SK-N-SH (cell line): ENCODE measurements around the gene IFNG-AS1.

Experiments used
- RFX5 ChIP-seq: IDR thresholded peaks from 2 replicates; pipeline ENCODE4 v1.6.1; 2012; ENCODE audit warnings: mild to moderate bottlenecking, improper control_type of control experiment, low read length
- SMC3 ChIP-seq: IDR thresholded peaks from 2 replicates; pipeline ENCODE4 v1.6.1; 2012; ENCODE audit warnings: low read depth, low read length, improper control_type of control experiment
- TF ChIP-seq, protein P1 (sequence below): fragments of 200-600 bp; sonication (generic); IDR thresholded peaks from 2 replicates; pipeline ENCODE4 v1.6.1; 2017; ENCODE audit warnings: antibody characterized with exemption, mild to moderate bottlenecking, moderate library complexity
- TF ChIP-seq, protein P2 (sequence below): IDR thresholded peaks from 2 replicates; pipeline ENCODE4 v1.6.1; 2012; ENCODE audit warnings: mild to moderate bottlenecking, low read depth, low read length, moderate library complexity

DNA sequence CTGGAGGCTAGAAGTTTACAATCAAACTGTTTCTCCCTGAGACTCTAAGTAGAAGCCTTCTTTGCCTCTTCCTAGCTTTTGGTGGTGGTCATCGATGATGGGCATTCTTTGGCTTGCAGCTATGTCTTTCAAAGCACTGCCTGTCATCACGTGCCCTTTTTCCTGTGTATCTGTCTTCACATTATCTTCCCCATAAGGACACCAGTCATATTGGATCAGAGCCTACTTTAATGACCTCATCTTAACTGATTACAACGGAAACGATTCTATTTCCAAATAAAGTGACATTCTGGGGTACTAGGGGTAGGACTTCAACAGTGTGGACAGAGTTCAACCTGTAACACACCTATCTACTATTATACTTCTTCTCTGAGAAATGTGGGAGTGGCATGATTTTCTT lies 31.1 kb upstream of the IFNG-AS1 start:
- TF ChIP-seq RFX5, result no peak
- TF ChIP-seq SMC3, result no peak
- TF ChIP-seq, protein P1, sequence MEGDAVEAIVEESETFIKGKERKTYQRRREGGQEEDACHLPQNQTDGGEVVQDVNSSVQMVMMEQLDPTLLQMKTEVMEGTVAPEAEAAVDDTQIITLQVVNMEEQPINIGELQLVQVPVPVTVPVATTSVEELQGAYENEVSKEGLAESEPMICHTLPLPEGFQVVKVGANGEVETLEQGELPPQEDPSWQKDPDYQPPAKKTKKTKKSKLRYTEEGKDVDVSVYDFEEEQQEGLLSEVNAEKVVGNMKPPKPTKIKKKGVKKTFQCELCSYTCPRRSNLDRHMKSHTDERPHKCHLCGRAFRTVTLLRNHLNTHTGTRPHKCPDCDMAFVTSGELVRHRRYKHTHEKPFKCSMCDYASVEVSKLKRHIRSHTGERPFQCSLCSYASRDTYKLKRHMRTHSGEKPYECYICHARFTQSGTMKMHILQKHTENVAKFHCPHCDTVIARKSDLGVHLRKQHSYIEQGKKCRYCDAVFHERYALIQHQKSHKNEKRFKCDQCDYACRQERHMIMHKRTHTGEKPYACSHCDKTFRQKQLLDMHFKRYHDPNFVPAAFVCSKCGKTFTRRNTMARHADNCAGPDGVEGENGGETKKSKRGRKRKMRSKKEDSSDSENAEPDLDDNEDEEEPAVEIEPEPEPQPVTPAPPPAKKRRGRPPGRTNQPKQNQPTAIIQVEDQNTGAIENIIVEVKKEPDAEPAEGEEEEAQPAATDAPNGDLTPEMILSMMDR, result no peak
- TF ChIP-seq, protein P2, sequence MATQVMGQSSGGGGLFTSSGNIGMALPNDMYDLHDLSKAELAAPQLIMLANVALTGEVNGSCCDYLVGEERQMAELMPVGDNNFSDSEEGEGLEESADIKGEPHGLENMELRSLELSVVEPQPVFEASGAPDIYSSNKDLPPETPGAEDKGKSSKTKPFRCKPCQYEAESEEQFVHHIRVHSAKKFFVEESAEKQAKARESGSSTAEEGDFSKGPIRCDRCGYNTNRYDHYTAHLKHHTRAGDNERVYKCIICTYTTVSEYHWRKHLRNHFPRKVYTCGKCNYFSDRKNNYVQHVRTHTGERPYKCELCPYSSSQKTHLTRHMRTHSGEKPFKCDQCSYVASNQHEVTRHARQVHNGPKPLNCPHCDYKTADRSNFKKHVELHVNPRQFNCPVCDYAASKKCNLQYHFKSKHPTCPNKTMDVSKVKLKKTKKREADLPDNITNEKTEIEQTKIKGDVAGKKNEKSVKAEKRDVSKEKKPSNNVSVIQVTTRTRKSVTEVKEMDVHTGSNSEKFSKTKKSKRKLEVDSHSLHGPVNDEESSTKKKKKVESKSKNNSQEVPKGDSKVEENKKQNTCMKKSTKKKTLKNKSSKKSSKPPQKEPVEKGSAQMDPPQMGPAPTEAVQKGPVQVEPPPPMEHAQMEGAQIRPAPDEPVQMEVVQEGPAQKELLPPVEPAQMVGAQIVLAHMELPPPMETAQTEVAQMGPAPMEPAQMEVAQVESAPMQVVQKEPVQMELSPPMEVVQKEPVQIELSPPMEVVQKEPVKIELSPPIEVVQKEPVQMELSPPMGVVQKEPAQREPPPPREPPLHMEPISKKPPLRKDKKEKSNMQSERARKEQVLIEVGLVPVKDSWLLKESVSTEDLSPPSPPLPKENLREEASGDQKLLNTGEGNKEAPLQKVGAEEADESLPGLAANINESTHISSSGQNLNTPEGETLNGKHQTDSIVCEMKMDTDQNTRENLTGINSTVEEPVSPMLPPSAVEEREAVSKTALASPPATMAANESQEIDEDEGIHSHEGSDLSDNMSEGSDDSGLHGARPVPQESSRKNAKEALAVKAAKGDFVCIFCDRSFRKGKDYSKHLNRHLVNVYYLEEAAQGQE, result no peak
